Activated CD8-positive, alpha-beta T cell treated with anti-CD3 and anti-CD28 coated beads for 36 hours (primary cell): ENCODE data around the gene DTX2. TPM values are rescaled to one million over a fixed set of nuclear protein-coding genes. Genes with fewer than 3 reads are reported as not detected.
"Not testable (repeated sequence)": the region's sequence is repeated elsewhere in the genome, so short reads cannot be mapped to it uniquely, and the experiment has no call there.

Experiments
- ATAC-seq: fragments of 200-7000 bp; cut with Tn5 transposase; one replicate; pipeline ENCODE4 v1.10.0; 2021; ENCODE audit warnings: mild to moderate bottlenecking, moderate library complexity
- CTCF ChIA-PET: fragments of 350-600 bp; sonication (Branson Sonifier 250); formaldehyde crosslinking; loops from one replicate; lab custom pipeline; 2021; ENCODE audit warnings: antibody characterized with exemption; lab: Charles Lee
- POLR2A ChIA-PET: fragments of 350-600 bp; sonication (Branson Sonifier 250); formaldehyde crosslinking; loops from one replicate; lab custom pipeline; 2021; ENCODE audit warnings: antibody characterized with exemption; lab: Charles Lee
- DNase-seq: peaks from one replicate; pipeline ENCODE4 v3.0.0-alpha.2; 2020
- H3K27ac Mint-ChIP-seq: one replicate; pipeline ENCODE4 v1.8.0; 2021; ENCODE audit warnings: mild to moderate bottlenecking, mixed read lengths
- H3K27me3 Mint-ChIP-seq: one replicate; pipeline ENCODE4 v1.8.0; 2021; ENCODE audit warnings: mixed read lengths
- H3K36me3 Mint-ChIP-seq: one replicate; pipeline ENCODE4 v1.8.0; 2021; ENCODE audit warnings: low read depth, mixed read lengths
- H3K4me1 Mint-ChIP-seq: one replicate; pipeline ENCODE4 v1.8.0; 2021; ENCODE audit warnings: low read depth, mixed read lengths
- H3K4me3 Mint-ChIP-seq: one replicate; pipeline ENCODE4 v1.8.0; 2021; ENCODE audit warnings: mild to moderate bottlenecking, moderate library complexity, mixed read lengths
- H3K9me3 Mint-ChIP-seq: one replicate; pipeline ENCODE4 v1.8.0; 2021; ENCODE audit warnings: mixed read lengths
- intact Hi-C: fragments of 100-400 bp; cut with micrococcal nuclease; formaldehyde crosslinking; loops from one replicate; pipeline ENCODE4 v1.10.0; 2022
- total RNA-seq, 2 experiments: library from RNA; stranded (reverse); gene quantifications; one replicate each; pipeline ENCODE4 v1.2.3, GENCODE V29; 2021
- TF ChIP-seq, protein P1 (sequence below): fragments of 200-600 bp; IDR thresholded peaks from one replicate; pipeline ENCODE4 v1.8.0; 2022; ENCODE audit warnings: antibody characterized with exemption, mild to moderate bottlenecking

DTX2 gene
- total RNA-seq, 2 experiments from 2014 or later: 20.5 to 20.8 TPM

DNA sequence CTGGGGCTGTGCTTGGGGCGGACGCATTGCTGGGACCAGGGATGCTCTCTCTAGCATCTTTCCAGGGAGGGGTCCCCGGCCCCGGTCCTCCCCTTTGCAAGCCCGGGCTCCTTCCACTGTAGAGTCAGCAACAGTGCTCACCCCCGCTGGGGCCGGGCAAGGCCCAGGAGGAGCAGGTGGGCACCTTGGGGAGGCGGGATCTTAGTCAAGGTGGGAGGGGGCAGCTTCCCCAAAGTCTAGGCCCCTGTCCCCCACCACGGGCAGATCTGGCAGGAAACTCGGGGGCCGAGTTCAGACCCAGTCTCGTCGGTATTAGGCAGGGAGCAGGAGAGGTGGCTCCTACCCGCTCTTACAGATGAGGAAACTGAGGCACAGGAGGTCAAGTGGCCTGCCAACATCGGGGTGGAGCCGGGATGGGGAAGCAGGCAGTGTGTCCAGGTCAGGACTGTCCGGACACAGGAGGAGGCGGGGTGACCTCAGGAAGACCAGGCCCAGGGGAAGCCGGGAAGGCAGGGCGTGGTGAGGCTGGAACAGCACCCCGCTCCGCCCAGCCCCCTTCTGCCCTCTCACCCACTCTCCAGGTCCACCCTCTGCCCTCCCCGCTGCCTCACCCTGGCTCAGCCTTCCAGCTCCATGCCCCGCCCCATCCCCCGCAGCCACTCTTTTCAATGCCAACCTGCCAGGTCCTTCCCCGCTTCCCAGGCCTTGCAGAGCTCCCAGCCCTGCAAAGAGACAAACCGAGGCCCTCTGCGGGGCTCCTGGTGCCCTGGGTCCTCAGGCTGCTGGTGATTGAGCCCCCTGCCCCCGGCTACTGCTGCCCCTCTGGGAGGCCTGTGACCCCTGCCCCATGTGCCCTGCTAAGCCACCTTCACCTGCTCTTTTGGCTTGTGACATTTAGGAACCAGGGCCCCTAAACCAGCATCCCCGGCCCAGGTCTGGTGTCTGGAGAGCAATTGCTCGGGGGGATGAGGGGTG, 50.7 kb downstream of the DTX2 start:
- intact Hi-C loops, H3K4me1 Mint-ChIP-seq, H3K27ac Mint-ChIP-seq, CTCF ChIA-PET, ATAC-seq, DNase-seq, H3K9me3 Mint-ChIP-seq, H3K36me3 Mint-ChIP-seq, POLR2A ChIA-PET, H3K27me3 Mint-ChIP-seq, H3K4me3 Mint-ChIP-seq: not testable (repeated sequence)

DNA sequence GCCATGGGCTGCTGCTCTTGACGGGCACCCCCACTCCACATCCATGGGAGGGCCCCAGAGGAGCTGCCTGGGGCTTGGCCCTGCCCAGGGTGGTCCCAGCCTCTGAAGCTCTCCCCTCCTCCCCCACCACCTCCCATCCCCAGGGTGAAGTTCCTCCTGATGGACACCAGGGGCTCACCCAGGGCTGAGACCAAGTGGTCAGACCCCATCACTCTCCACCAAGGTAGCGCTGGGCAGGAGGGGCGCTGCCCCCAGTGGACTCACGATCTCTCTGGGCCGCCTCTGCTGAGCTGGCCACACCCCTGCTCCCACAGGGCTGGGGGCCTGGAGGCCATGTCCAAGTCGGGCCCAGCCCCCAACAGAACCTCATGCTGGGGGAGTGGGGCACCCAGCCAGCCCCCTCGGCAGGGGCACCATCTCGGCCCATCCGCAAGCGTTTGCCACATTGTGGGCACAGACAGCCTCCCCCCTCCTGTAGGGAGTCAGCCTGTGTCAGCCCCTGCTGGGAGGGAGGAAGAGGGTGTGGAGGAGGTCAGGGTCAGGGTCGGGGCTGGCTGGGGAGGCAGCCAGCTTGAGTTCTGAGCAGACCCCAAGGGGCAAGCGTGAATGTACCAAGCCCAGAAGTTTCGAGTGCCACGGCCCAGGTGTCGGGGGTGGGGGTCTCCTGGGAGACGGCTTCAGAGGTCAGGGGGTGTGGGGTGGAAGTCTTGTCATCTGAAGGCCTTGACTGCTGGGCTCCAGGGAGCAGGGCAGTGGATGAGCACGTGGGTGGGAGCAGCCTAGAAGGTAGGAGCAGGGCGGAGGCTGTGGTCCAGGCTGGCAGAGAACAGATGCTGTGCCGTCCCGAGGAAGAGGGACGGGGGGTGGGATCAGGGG, 51.7 kb downstream of the DTX2 start:
- Mint-ChIP-seq H3K4me1 (no peaks in the 10 kb centered on the region), H3K4me3 (no peak overlapping the region), H3K36me3 (no peaks in the 10 kb centered on the region), H3K27ac (no peak overlapping the region), H3K9me3 (no peaks in the 10 kb centered on the region), H3K27me3 (no peaks in the 10 kb centered on the region)
- intact Hi-C loops: no loop called here
- TF ChIP-seq, protein P1, sequence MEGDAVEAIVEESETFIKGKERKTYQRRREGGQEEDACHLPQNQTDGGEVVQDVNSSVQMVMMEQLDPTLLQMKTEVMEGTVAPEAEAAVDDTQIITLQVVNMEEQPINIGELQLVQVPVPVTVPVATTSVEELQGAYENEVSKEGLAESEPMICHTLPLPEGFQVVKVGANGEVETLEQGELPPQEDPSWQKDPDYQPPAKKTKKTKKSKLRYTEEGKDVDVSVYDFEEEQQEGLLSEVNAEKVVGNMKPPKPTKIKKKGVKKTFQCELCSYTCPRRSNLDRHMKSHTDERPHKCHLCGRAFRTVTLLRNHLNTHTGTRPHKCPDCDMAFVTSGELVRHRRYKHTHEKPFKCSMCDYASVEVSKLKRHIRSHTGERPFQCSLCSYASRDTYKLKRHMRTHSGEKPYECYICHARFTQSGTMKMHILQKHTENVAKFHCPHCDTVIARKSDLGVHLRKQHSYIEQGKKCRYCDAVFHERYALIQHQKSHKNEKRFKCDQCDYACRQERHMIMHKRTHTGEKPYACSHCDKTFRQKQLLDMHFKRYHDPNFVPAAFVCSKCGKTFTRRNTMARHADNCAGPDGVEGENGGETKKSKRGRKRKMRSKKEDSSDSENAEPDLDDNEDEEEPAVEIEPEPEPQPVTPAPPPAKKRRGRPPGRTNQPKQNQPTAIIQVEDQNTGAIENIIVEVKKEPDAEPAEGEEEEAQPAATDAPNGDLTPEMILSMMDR: no peak
- no peak for ATAC-seq
- DNase-seq: no peak
- POLR2A ChIA-PET: no interaction called here
- CTCF ChIA-PET: no interaction called here

DNA sequence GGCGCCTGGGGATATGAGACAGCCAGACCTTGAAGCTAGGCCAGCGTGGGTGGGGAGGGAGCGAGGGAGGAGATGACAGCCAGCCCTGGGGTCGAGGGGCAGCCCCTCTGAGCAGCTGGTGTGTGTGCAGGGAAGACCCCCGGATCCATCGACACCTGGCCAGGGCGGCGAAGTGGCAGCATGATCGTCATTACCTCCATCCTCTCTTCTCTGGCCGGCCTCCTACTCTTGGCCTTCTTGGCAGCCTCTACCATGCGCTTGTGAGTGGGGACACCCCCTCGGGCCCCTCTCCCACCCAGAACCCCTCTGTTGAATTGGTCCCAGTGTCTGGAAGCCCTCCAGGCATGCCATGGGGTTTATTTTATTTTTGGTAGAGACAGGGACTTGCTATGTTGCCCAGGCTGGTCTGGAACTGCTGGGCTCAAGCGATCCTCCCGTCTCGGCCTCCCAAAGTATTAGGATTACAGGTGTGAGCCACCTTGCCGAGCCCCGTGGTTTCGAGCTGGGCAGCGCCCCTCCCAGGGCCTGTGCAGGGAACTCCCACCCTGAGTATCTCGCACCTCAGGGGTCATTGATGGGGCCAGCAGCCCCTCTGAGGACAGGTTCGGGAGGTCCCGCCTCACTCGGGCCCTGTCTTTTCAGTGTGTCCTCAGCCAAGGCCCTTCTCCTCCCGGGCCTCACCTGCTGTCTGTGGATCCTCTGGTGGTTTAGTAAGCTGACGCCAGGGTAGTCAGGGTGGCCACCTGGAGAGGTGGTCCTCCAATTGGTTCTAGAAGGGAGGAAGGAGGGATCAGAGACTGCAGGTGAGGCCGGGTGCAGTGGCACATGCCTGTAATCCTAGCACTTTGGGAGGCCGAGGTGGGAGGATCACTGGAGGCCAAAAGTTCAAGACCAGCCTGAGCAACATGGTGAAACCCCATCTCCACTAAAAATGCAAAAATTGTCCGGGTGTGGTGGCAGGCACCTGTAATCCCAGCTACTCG, 52.6 kb downstream of the DTX2 start:
- ChIA-PET CTCF (interaction anchor here (1.6 kb wide), 1 partner anchor 85 kb away, joined by 3 read pairs; no protein-coding TSS in a partner anchor), POLR2A (no interaction called here)
- H3K36me3 Mint-ChIP-seq: no peaks in the 10 kb centered on the region
- ATAC-seq (no peak), DNase-seq (no peak)
- TF ChIP-seq, protein P1: no peak
- H3K9me3 Mint-ChIP-seq: no peaks in the 10 kb centered on the region
- no peak overlapping the region for H3K4me3 Mint-ChIP-seq
- H3K4me1 Mint-ChIP-seq: no peaks in the 10 kb centered on the region
- no peak overlapping the region for H3K27ac Mint-ChIP-seq
- no peaks in the 10 kb centered on the region for H3K27me3 Mint-ChIP-seq
- intact Hi-C loops: no loop called here

DNA sequence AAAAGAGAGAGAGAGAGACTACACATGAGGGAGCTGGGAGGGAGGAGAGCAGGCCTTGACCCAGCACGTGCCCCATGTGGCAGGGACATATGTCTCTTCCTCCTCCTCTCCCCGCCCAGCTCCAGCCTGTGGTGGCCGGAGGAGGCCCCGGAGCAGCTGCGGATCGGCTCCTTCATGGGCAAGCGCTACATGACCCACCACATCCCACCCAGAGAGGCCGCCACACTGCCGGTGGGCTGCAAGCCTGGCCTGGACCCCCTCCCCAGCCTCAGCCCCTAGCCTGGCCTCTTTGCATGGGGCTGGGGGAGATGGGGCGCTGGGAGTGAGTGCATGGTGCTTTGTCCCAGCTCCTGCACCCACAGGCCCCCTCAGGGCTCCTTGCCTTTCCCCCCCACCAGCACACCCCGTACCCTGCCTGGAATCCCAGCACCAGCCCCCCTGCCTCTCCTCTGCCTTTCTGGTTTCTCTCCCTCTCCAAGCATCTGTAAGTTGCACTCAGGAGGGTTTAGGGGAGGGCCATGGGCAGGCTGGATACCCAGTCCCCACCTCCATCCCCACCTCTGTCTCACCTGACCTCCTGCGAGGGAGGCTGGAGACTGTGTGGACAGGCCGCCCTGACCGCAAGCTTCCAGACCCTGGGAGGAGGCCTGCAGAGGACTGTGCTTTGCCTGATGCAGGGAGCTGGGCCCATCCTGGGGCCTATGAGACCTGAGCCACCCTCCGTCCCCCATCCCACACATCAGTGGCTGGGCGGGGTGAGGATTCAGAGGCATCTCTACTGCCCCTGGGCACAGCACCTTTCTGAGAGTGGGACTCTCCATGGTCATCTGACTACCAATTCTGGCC, 53.6 kb downstream of the DTX2 start:
- DNase-seq (no peak), ATAC-seq (no peak)
- Mint-ChIP-seq H3K27me3 (no peaks in the 10 kb centered on the region), H3K36me3 (no peaks in the 10 kb centered on the region), H3K4me3 (no peak overlapping the region), H3K4me1 (no peaks in the 10 kb centered on the region), H3K9me3 (no peaks in the 10 kb centered on the region), H3K27ac (no peak overlapping the region)
- TF ChIP-seq, protein P1: no peak
- POLR2A ChIA-PET: no interaction called here
- CTCF ChIA-PET: interaction anchor here (1.6 kb wide), 1 partner anchor 84 kb away, joined by 3 read pairs; no protein-coding TSS in a partner anchor
- intact Hi-C loops: no loop called here
